Stomach smooth muscle (tissue), 2 donors: ENCODE results near the gene SLC8B1.
A peak's percentile ranks its signal among the peaks of the same experiment; 100 is the strongest.

Experiments
- H3K27ac ChIP-seq: one replicate; pipeline ENCODE4 v1.7.0; 2013; ENCODE audit warnings: mild to moderate bottlenecking, low read length, inconsistent platforms
- H3K27me3 ChIP-seq, 2 donors: one replicate each; pipeline ENCODE4 v1.7.0; 2013; ENCODE audit warnings: low read length in 2 of 2; ENCODE audit not compliant: insufficient read depth in 2 of 2, control insufficient read depth in 1 of 2
- H3K36me3 ChIP-seq, 2 donors: one replicate each; pipeline ENCODE4 v1.7.0; 2013; ENCODE audit warnings: low read length in 2 of 2; ENCODE audit not compliant: control insufficient read depth in 2 of 2, insufficient read depth in 2 of 2
- H3K4me1 ChIP-seq: one replicate; pipeline ENCODE4 v1.7.0; 2013; ENCODE audit warnings: low read length; ENCODE audit not compliant: control insufficient read depth, insufficient read depth
- H3K4me3 ChIP-seq, 2 donors: one replicate each; pipeline ENCODE4 v1.7.0; 2013; ENCODE audit warnings: low read length in 2 of 2
- H3K9ac ChIP-seq, 2 donors: one replicate each; pipeline ENCODE4 v1.7.0; 2013; ENCODE audit warnings: low read length in 2 of 2, mild to moderate bottlenecking in 1 of 2
- H3K9me3 ChIP-seq, 2 donors: one replicate each; pipeline ENCODE4 v1.7.0; 2013; ENCODE audit warnings: low read length in 2 of 2; ENCODE audit not compliant: control insufficient read depth in 2 of 2
- donor health status: healthy.
- donor health status: Pancreatic carcinoma.

Gene SLC8B1

GRCh38 chr12:113269257-113269943 is 65.5 kb downstream of the SLC8B1 start:
- H3K4me1 ChIP-seq: peaks cover 16% of the 10 kb centered on the region
- no peak overlapping the region for H3K9ac ChIP-seq
- H3K9me3 ChIP-seq: no peaks in the 10 kb centered on the region
- H3K36me3 ChIP-seq: peaks cover 34 to 51% of the 10 kb centered on the region in 2 donors
- no peaks in the 10 kb centered on the region for H3K27me3 ChIP-seq
- H3K4me3 ChIP-seq: no peak overlapping the region
- no peak overlapping the region for H3K27ac ChIP-seq

GRCh38 chr12:113268621-113269020 is 66.3 kb downstream of the SLC8B1 start:
- Histone ChIP-seq H3K27me3 (no peaks in the 10 kb centered on the region), H3K9ac (no peak overlapping the region), H3K4me1 (peaks cover 14% of the 10 kb centered on the region), H3K9me3 (no peaks in the 10 kb centered on the region), H3K4me3 (no peak overlapping the region), H3K27ac (no peak overlapping the region), H3K36me3 (peaks cover 29 to 50% of the 10 kb centered on the region in 2 donors)

GRCh38 chr12:113268136-113268535 is 66.8 kb downstream of the SLC8B1 start:
- Histone ChIP-seq H3K4me1 (peaks cover 10% of the 10 kb centered on the region), H3K27ac (no peak overlapping the region), H3K36me3 (peaks cover 24 to 45% of the 10 kb centered on the region in 2 donors), H3K9ac (no peak overlapping the region), H3K27me3 (no peaks in the 10 kb centered on the region), H3K9me3 (no peaks in the 10 kb centered on the region), H3K4me3 (no peak overlapping the region)

- Histone ChIP-seq H3K27me3 (no peaks in the 10 kb centered on the region), H3K9ac (no peak overlapping the region), H3K36me3 (peaks cover 21 to 42% of the 10 kb centered on the region in 2 donors), H3K4me1 (peaks cover 8% of the 10 kb centered on the region), H3K27ac (no peak overlapping the region), H3K4me3 (no peak overlapping the region), H3K9me3 (no peaks in the 10 kb centered on the region)
Observed at GRCh38 chr12:113267621-113268020, 67.3 kb downstream of the SLC8B1 start.

GRCh38 chr12:113266106-113266895 is 68.6 kb downstream of the SLC8B1 start:
- Histone ChIP-seq H3K4me1 (peaks cover 3% of the 10 kb centered on the region), H3K4me3 (no peak overlapping the region), H3K27ac (no peak overlapping the region), H3K9me3 (no peaks in the 10 kb centered on the region), H3K9ac (no peak overlapping the region), H3K27me3 (no peaks in the 10 kb centered on the region), H3K36me3 (peaks cover 21 to 37% of the 10 kb centered on the region in 2 donors)

GRCh38 chr12:113263431-113263963 is 71.4 kb downstream of the SLC8B1 start:
- Histone ChIP-seq H3K4me1 (peaks cover 18% of the 10 kb centered on the region), H3K36me3 (peaks cover 11 to 28% of the 10 kb centered on the region in 2 donors), H3K27me3 (no peaks in the 10 kb centered on the region), H3K4me3 (no peak overlapping the region), H3K27ac (no peak overlapping the region), H3K9me3 (no peaks in the 10 kb centered on the region), H3K9ac (no peak overlapping the region)

- Histone ChIP-seq H3K27me3 (no peaks in the 10 kb centered on the region), H3K4me3 (no peak overlapping the region), H3K36me3 (peaks cover 3 to 20% of the 10 kb centered on the region in 2 donors), H3K4me1 (peaks cover 18% of the 10 kb centered on the region), H3K9ac (no peak overlapping the region), H3K9me3 (no peaks in the 10 kb centered on the region), H3K27ac (peak overlapping the region; percentile 18)
Observed at GRCh38 chr12:113262710-113263109, 72.2 kb downstream of the SLC8B1 start.

- H3K9ac ChIP-seq: no peak overlapping the region
Observed at GRCh38 chr12:113261847-113262470, 73.0 kb downstream of the SLC8B1 start.

GRCh38 chr12:113260636-113261300 is 74.1 kb downstream of the SLC8B1 start:
- H3K9me3 ChIP-seq: no peaks in the 10 kb centered on the region
- peaks cover 18% of the 10 kb centered on the region for H3K4me1 ChIP-seq
- H3K27ac ChIP-seq: peak overlapping the region; percentile 37
- H3K4me3 ChIP-seq: no peak overlapping the region
- peaks cover 0 to 6% of the 10 kb centered on the region in 2 donors for H3K36me3 ChIP-seq
- H3K9ac ChIP-seq: no peak overlapping the region
- no peaks in the 10 kb centered on the region for H3K27me3 ChIP-seq

More at GRCh38 chr12:113261847-113262470, 73.0 kb downstream of the SLC8B1 start:
- H3K36me3 ChIP-seq: peaks cover 0 to 18% of the 10 kb centered on the region in 2 donors
- H3K4me1 ChIP-seq: peaks cover 18% of the 10 kb centered on the region
- H3K9me3 ChIP-seq: no peaks in the 10 kb centered on the region
- no peak overlapping the region for H3K4me3 ChIP-seq
- peak overlapping the region; percentile 18 for H3K27ac ChIP-seq
- no peaks in the 10 kb centered on the region for H3K27me3 ChIP-seq

GRCh38 chr12:113260127-113260526 is 74.8 kb downstream of the SLC8B1 start:
- no peak overlapping the region for H3K4me3 ChIP-seq
- no peaks in the 10 kb centered on the region for H3K27me3 ChIP-seq
- peaks cover 0 to 4% of the 10 kb centered on the region in 2 donors for H3K36me3 ChIP-seq
- peak overlapping the region; percentile 37 for H3K27ac ChIP-seq
- peaks cover 18% of the 10 kb centered on the region for H3K4me1 ChIP-seq
- H3K9me3 ChIP-seq: no peaks in the 10 kb centered on the region
- H3K9ac ChIP-seq: no peak overlapping the region
